ENCODE results near the gene PDE2A.

DNA sequence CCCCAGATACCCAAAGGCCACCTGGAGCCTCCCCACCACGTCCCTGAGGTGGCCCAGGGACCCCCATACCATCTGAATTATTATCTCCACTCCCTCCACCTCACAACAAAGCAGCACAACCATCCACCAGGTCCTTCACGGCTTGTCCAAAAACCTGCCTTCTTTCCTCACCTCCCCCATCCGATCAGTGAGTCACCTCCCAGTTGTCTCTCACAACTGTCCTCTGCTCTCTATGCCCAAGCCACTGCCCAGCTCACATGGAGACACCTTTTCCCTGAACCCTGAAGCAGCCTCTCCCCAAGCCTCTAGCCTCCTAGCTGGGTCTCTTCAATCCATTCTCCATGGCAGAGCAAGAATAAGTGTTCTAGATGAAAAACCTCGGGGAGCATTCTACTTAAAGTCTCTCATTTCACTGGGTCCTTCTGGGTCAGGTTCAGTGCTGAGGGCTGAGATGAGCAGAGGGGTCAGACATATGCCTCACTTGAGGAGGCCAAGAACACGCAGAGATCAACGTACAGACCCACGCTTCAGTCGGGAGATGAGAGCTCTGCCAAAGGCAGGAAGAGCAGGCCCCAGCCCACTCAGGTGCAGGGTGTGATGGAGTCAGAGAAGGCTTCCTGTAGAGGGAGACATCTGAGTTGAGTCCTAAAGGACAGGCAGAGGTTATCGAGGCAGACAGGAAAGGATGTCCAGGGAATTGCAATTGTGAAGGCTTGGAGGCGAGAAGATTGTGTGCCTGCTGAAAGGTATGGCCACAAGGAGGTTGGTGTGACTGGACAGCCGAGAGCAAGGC, 74.7 kb downstream of the PDE2A start:
- TF ChIP-seq CTCF (IDR thresholded peaks at IDR 0.05) (no peak), POLR2A (IDR thresholded peaks at IDR 0.05) (no peak)
